ENCODE measurements around the gene FOXE3. TPM values are rescaled to one million over a fixed set of nuclear protein-coding genes. Genes with fewer than 3 reads are reported as not detected.
"Not testable (repeated sequence)": the region's sequence is repeated elsewhere in the genome, so short reads cannot be mapped to it uniquely, and the experiment has no call there.

The FOXE3 gene
- total RNA-seq, 1 donor from 2014 or later = not detected

DNA sequence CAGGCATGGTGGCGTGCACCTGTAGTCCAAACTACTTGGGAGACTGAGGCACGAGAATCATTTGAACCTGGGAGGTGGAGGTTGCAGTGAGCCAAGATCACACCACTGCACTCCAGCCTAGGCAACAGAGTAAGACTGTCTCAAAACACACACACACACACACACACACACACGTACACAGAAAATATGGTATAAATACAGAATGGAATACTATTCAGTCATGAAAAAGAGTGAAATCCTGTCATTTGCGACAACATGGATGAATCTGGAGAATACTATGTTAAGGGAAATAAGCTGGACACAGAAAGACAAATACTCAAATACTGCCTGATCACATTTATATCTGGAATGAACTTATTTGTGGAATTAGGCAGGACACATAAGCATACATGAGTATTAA, 40.2 kb downstream of the FOXE3 start:
- no peaks in the 10 kb centered on the region for H3K36me3 Mint-ChIP-seq (ENCODE audit: low read depth)
- no peak for ATAC-seq (ENCODE audit: low read depth)
- H3K4me3 Mint-ChIP-seq = no peak overlapping the region
- CTCF ChIA-PET = no interaction called here
- peaks cover 51% of the 10 kb centered on the region for H3K27me3 Mint-ChIP-seq
- no peak overlapping the region for H3K27ac Mint-ChIP-seq
- H3K4me1 Mint-ChIP-seq = no peaks in the 10 kb centered on the region
- intact Hi-C loops (cut with micrococcal nuclease) = no loop called here
- POLR2A ChIA-PET = no interaction called here
- no peak for TF ChIP-seq CTCF (IDR thresholded peaks at IDR 0.05)
- DNase-seq = no peak
- H3K9me3 Mint-ChIP-seq = no peaks in the 10 kb centered on the region

GRCh38 chr1:47457547-47457946, 41.5 kb downstream of the FOXE3 start:
- ATAC-seq (ENCODE audit: low read depth); H3K9me3 Mint-ChIP-seq; H3K4me1 Mint-ChIP-seq; CTCF ChIA-PET; H3K27ac Mint-ChIP-seq; POLR2A ChIA-PET; H3K4me3 Mint-ChIP-seq; DNase-seq; H3K36me3 Mint-ChIP-seq (ENCODE audit: low read depth); intact Hi-C loops (cut with micrococcal nuclease): not testable (repeated sequence)
- peaks cover 45% of the 10 kb centered on the region for H3K27me3 Mint-ChIP-seq

DNA sequence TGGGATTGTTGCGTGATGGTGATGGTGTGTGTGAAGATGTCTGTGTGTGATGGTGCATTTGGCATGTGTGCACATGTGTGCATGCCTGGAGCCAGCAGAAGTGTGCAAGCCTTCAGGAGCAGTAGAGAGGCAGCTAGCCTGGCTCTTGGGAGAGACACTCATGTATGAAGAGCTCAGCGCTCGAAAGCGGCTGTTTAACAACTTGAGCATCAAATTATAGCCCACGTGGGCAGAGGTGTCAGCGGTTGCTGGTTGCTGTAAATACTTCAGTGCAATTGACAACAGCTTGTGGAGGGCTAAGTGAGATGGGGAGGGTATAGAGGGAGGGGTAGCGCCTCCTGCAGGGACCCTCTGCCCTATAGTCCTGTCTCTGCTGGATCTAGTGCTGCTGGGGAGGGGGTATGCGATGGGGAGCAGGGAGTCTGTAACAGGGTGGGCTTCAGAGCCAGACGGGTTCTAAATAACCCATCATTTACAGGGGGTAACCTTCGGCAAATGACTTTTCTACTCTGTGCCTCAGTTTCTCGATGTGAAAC, 43.2 kb downstream of the FOXE3 start:
- ChIA-PET POLR2A (no interaction called here), CTCF (no interaction called here)
- no peak overlapping the region for H3K27ac Mint-ChIP-seq
- peaks cover 45% of the 10 kb centered on the region for H3K27me3 Mint-ChIP-seq
- intact Hi-C loops (cut with micrococcal nuclease) = no loop called here
- H3K4me1 Mint-ChIP-seq = no peaks in the 10 kb centered on the region
- no peak overlapping the region for H3K4me3 Mint-ChIP-seq
- H3K9me3 Mint-ChIP-seq = no peaks in the 10 kb centered on the region
- DNase-seq = no peak
- ATAC-seq (ENCODE audit: low read depth) = no peak
- TF ChIP-seq CTCF (IDR thresholded peaks at IDR 0.05) = no peak
- no peaks in the 10 kb centered on the region for H3K36me3 Mint-ChIP-seq (ENCODE audit: low read depth)

DNA sequence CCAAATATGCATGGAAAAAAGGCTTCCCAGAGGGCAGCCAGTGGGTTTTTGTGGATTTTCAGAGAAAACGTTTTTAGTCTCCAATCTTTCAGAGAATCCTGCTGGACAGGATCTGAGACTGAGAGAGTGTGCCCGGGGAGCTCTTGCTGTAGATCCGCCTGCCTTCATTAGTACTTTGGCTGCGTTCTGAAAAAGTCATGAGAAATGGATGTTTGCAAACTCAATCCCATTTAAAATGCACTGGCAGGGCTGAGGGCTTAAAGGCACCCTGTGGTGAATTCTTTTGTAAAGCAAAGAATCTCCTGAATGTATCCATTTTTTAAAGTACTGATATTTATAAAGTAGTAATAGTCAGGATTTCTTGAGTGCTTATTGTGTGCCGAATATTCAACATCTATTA, 44.0 kb downstream of the FOXE3 start:
- intact Hi-C loops (cut with micrococcal nuclease) = no loop called here
- CTCF ChIA-PET = no interaction called here
- H3K27ac Mint-ChIP-seq = no peak overlapping the region
- no peak for ATAC-seq (ENCODE audit: low read depth)
- H3K4me3 Mint-ChIP-seq = no peak overlapping the region
- H3K36me3 Mint-ChIP-seq (ENCODE audit: low read depth) = no peaks in the 10 kb centered on the region
- POLR2A ChIA-PET = no interaction called here
- peaks cover 48% of the 10 kb centered on the region for H3K27me3 Mint-ChIP-seq
- DNase-seq = no peak
- no peaks in the 10 kb centered on the region for H3K9me3 Mint-ChIP-seq
- no peak for TF ChIP-seq CTCF (IDR thresholded peaks at IDR 0.05)
- no peaks in the 10 kb centered on the region for H3K4me1 Mint-ChIP-seq

- Mint-ChIP-seq H3K9me3 (no peaks in the 10 kb centered on the region), H3K27ac (no peak overlapping the region), H3K4me1 (no peaks in the 10 kb centered on the region), H3K27me3 (peaks cover 44% of the 10 kb centered on the region), H3K4me3 (no peak overlapping the region), H3K36me3 (ENCODE audit: low read depth) (no peaks in the 10 kb centered on the region)
- ChIA-PET CTCF (no interaction called here), POLR2A (no interaction called here)
- DNase-seq (no peak), ATAC-seq (ENCODE audit: low read depth) (no peak)
- intact Hi-C loops (cut with micrococcal nuclease) = no loop called here
- no peak for TF ChIP-seq CTCF (IDR thresholded peaks at IDR 0.05)
Observed at GRCh38 chr1:47460456-47460855, 44.4 kb downstream of the FOXE3 start.

- DNase-seq = no peak
- H3K9me3 Mint-ChIP-seq = no peaks in the 10 kb centered on the region
- CTCF ChIA-PET = no interaction called here
Observed at GRCh38 chr1:47465605-47466004, 49.5 kb downstream of the FOXE3 start.

More at GRCh38 chr1:47465605-47466004, 49.5 kb downstream of the FOXE3 start:
- intact Hi-C loops (cut with micrococcal nuclease) = no loop called here
- no peaks in the 10 kb centered on the region for H3K4me1 Mint-ChIP-seq
- H3K4me3 Mint-ChIP-seq = no peak overlapping the region
- no peaks in the 10 kb centered on the region for H3K36me3 Mint-ChIP-seq (ENCODE audit: low read depth)
- POLR2A ChIA-PET = no interaction called here
- ATAC-seq (ENCODE audit: low read depth) = no peak
- H3K27me3 Mint-ChIP-seq = peaks cover 31% of the 10 kb centered on the region
- no peak for TF ChIP-seq CTCF (IDR thresholded peaks at IDR 0.05)
- no peak overlapping the region for H3K27ac Mint-ChIP-seq

Measured in activated B cell treated with CpG ODN at 0.5 μM for 24 hours (primary cell).